Stimulated activated CD4-positive, alpha-beta T cell treated with anti-CD3 and anti-CD28 coated beads, TNF-alpha, amount 100 ng/mL, for 24 hours (primary cell): ENCODE data around the gene CCNT2.
A peak's percentile ranks its signal among the peaks of the same experiment; 100 is the strongest.
"Not testable (repeated sequence)": the region's sequence is repeated elsewhere in the genome, so short reads cannot be mapped to it uniquely, and the experiment has no call there.

Experiments
- DNase-seq, 3 experiments: peaks; one replicate each; pipeline ENCODE4 v3.0.0-alpha.2; 2020; ENCODE audit warnings: low read depth in 3 of 3

Gene CCNT2

DNA sequence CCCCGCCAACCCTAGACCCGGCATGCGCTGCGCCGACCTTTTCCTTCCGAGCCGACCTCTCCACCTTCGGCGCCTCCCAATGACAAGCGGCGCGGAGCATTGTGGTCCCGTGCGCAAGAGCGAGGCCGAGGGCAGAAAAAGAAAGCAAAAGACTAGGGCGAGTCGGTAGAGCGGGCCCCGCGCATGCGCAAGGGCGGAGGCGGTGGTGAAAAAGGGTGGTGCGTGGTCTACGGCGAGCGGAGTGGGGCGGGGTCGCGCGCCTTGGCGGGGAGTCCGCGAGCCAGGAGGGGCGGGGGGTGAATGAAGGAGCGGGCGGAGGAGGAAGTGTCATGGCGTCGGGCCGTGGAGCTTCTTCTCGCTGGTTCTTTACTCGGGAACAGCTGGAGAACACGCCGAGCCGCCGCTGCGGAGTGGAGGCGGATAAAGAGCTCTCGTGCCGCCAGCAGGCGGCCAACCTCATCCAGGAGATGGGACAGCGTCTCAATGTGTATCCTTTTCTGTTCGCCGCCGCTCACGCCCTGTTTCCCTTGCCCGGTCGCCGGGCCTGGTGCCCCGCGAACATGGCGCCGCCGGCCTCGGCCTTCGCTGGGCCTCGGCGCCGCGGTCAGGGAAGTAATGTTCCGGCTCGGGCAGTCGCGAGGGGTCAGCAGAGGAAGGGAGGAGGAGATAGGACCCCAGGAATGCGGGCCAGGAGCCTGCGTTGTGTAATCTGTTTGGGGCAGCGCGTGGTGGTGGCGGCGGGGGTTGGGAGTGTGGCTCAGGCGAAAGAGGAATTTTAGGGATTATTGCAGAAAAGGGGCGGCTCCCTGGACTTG is at the start of gene CCNT2:
Gene CCNT2 (plus strand): TSS at position 297 of the 815 bp plus-strand sequence. CDS start 33 bp downstream, at position 330.
- DNase-seq: peak; percentile 98 to 100 (median 99)

DNA sequence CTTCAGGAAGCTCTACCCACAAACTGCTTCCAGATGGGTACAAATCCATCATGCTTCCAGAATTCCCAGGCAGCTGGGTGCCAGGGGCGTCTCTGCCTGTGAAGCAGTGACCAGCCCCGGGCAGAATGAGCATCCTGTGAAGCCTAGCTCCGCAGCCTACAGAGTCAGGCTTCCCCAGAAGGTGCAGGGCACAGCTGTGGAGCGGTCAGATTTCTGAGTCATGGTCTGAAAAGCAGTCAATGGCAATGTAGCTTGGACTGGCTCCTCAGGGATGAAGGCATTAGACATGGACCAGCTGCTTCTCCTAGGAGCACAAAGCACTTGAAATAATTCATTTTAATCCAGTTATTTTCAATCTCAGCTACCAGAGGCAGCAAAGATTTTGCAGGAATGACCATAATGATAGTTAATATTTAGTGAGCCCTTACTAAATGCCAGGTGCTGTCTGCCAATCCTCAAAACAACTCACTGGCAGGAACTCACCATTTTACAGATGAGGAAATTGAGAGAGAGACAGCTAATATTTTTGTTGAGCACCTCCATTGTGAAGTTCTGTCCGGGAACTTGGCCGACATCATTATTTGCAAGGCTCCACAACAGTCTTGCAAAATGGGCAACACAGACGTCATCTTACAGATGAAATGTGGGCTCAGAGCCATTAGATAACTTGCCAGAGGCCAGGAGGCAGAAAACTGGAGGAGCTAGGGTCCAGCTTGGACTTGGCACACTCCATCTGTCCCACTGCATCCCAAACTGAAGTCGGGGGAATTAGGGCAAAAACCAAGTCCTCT is 48.5 kb upstream of the CCNT2 start:
- DNase-seq: no peak

DNA sequence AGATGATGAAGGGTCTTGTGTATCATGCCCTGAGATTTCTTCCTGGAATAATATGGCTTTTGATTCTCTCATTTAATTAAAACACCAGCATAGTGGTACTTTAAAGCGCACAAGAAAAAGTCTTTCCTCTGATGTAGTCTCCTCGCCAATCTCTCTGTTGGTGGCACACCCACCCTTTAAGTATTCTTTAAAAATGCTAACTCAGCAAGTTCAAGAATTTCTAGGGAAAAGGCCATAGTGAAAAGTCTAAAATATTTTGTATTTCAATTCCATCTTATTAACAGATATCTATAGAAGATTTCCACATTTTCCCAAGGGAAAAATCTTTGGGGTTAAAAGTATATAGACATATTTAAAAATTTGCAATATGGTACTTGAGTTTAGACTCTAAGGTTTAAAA is 45.5 kb upstream of the CCNT2 start:
- no peak for DNase-seq

DNA sequence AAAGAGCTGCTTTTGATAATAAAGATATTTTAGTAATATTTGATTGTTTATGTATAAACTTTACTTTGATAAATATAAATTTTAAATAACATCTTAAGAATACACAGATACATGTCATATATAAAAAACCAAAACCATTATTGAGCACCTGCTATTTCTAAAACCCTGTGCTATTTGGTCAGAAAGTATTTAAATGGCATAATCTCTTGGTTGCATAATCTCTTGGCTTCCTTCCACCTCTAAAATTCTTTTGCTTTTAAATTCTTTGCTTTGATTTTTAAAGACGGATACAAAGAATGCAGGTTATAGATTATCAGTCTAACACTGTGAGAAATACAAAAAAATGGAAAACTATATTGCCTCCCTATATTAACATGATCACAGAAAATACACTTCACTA is 43.3 kb upstream of the CCNT2 start:
- no peak for DNase-seq

DNA sequence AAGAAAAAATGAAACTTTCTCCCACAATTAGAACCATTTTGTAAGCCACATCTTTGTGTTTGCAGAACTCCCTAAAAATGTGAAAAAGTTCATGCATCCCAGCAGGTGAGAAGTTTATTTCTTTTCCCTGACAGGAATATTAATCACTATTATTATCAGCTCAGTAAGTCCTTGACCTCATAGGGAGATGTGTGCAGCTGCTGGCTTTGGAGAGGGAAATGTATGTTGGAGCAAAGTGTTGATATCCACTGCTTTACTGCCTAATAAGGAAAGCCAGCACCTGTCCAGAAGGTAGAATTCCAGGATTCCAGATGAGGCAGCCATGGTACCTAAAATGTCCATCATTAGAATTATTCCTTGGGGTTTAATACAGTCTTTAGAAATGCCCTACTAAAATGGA is 35.8 kb upstream of the CCNT2 start:
- DNase-seq: no peak

DNA sequence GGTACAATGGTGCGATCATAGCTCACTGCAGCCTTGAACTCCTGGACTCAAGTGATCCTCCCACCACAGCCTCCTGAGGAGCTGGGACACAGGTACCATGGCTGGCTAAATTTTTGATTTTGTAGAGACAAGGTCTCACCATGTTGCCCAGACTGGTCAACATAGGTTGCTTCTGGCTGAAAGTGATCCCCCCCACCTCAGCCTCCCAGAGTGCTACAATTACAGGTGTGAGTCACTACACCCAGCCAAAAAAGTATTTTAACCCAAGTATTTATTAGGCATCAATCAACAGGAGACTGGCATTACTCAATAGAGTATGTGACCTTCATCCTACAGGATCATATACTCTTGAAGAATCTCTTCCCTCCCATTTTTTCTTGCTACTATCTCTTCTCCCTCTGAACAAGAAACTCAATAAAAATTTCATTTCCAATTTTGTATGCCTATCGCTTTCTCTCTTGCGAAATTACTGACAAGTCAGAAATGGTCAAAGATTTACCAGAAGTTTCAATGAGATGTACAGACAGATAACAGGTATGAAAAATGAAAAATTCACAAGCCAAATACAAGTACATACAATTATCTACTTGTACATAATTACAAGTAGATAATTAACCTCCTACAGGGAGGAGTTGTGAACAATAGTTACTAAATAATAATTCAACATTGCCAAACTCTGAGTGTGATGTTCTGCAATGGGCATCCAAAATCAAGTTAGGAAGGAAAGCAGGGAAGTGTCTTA is 34.9 kb upstream of the CCNT2 start:
- no peak for DNase-seq

DNA sequence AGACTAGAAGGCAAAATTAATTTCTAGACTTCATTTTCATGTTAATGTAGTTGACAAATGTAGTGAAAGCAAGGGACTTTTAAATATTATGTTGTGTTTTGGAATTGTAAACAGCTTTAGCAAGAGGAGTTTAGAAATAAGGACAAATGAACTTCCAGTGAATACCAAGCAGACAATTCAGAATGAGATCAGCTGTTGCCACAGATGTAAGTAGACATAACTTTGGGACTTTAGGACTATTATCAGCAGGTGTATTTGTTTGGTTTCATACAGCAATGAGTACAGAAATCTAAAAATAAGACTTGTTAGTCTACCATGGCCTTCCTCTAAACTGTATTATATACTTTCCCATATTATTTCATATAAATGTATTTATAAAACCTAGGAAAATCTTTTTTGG is 34.2 kb upstream of the CCNT2 start:
- DNase-seq: no peak

DNA sequence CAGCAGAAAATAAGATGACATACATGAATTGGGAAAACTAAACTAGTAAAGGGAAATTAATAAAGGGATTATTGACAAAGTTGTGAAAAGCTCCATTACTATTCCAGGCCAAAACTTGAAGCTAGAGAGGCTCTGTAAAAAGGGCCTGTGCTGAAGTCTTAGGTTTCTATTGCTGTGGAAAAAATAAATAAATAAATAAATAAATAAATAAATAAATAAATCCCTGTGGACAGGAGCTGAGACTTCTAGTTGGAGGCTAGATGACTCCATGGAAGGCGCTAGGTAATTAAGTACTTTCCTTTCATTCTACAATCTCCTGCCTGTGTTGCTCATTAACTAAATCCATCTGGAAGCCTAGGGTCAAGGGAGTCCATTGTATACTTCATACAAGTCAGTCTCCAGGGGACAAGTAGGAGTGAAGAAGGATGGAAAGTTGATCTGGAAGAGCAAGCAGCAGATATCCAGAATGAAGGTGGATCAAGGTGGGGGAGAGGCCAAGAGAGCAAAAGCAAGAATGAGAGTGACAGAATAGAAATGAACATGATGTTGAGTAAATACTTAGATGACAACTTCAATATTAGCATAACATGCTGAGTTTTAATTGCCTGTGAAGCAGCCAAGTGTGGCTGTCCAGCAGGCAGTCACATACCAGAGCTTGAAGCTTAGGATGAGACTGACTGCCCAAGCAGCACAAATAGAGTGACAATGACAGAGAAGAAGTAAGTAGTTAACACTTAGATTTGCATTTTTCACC is 26.2 kb upstream of the CCNT2 start:
- no peak for DNase-seq

DNA sequence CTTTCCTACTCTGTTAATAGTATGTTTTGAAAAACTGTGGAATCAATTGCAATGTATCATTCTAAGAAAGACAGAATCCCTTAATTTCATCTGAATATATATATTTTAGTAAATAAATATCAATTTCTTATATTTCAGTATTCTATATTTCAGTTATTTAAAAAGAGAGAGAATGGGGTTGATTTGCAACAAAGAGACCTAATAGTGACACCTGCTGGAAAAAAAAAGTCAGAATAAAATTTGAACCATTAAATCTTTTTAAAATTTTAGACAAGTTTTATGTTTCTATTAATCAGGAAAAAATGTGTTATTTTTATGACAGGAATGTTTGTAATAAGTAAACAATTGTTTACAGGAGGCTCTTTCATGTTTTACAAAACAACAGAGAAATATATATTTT is 20.7 kb upstream of the CCNT2 start:
- no peak for DNase-seq

DNA sequence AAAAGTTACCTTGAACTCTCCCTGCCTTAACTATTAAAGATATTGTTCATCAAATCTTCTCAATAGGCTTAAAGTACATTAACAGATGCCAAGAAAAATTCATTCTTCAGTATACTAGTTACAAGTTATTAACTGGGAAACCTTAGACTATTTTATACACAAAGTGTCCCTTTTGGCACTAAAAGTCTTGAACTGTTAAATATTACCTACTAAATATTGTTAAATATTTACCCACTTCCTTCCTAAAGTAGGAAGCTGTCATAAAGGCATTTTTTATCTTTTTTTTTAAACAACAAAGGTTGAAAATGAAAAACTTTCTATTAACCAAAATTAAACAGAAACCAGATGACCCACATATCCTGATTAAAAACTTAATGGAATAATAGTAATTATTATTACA is 19.4 kb upstream of the CCNT2 start:
- no peak for DNase-seq

DNA sequence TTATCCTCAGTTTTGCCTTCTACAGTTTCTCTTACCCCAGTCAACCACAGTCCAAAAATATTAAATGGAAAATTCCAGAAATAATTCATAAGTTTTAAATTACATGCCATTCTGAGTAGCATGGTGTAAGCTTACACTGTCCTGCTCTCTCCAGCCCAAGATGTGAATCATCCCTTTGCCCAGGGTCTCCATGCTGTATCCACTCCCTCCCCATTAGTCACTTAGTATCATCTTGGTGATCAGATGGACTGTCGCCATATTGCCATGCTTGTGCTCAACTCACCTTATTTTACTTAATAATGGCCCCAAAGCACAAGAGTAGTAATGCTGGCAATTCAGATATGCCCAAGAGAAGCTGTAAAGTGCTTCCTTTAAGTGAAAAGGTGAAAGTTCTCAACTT is 18.5 kb upstream of the CCNT2 start:
- DNase-seq: no peak

DNA sequence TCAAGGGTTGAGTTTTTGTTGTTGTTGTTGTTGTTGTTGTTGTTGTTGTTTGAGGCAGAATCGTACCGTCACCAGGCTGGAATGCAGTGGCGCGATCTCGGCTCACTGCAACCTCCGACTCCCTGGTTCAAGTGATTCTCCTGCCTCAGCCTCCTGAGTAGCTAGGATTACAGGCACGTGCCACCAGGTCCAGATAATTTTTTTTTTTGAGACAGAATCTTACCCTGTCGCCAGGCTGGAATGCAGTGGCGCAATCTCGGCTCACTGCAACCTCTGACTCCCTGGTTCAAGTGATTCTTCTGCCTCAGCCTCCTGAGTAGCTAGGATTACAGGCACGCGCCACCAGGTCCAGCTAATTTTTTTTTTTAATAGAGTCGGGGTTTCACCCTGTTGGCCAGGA is 14.9 kb upstream of the CCNT2 start:
- DNase-seq: not testable (repeated sequence)

DNA sequence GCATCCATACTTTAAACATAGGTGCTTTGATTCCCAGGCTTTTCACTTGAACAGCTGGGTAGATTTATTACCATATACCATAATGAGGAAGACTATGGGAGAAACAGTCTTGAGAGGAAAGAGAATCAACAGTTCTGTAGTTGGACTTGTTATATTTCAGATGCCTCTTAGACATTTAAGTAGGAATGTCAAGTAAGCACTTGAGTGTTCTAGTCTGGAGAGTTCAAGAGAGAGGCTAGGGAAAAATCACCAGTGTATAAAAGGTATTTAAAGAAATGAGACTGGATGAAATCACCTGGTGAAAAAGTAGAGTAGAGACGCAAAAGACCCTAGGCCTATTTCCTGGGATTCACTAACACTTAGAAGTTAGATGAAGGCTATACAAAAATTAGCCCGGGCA is 13.5 kb upstream of the CCNT2 start:
- no peak for DNase-seq

DNA sequence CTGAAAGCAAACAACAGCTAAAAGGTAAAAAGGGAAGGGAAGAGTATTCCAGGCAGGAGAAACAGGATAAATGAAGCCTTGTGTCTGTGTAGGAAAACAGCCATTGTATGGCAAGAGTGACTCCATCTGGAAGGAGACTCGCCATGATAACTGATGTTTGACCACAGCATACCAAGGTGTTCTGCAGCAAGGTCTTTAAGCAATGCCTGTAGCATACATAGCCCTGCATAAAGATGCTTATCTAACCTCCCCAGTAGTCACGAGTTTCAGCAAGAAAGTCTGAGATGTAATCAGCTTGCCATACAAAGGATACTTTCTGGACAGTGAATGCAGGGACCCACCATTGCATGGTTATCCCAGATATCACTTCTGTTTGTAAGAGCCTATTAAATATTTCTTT is 11.9 kb upstream of the CCNT2 start:
- DNase-seq: no peak

DNA sequence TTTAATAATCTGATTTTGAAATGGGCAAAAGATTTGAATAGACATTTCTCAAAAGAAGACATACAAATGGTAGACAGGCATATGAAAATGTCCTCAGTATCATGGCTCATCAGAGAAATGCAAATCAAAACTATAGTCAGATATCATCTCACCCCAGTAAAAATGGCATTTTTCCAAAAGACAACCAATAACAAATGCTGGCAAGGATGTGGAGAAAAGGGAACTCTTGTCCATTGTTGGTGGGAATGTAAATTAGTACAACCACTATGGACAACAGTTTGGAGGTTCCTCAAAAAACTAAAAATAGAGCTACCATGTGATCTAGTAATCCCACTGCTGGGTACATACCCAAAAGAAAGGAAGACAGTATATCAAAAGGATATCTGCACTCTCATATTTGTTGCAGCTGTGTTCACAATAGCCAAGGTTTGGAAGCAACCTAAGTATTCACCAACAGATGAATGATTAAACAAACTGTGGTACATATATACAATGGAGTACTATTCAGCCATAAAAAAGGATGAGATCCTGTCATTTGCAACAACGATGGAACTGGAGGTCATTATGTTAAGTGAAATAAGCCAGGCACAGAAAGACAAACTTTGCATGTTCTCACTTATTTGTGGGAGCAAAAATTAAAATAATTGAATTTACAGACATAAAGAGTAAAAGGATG is 11.0 kb upstream of the CCNT2 start:
- not testable (repeated sequence) for DNase-seq

DNA sequence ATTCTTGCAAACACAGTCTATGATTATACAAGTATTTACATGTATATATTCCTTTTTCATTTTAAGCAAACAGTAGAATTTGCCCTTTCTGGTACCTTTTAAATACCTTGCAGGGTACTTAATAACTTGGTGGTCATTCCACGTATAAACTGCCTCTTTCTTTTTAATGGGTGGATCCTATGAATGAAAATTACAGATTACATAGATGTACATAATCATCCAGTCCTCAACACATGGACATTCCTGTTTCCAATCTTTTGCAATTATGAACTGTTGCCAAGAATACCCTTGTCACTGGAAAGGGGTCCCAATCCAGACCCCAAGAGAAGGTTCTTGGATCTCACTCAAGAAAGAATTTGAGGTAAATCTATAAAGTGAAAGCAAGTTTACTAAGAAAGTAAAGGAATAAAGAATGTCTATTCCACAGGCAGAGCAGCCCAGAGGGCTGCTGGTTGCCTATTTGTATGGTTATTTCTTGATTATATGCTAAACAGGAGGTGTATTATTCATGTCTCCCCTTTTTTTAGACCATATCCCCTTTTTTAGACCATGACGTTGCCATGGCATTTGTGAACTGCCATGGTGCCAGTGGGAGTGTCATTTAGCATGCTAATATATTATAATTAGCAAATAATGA is 7.7 kb upstream of the CCNT2 start:
- no peak for DNase-seq

DNA sequence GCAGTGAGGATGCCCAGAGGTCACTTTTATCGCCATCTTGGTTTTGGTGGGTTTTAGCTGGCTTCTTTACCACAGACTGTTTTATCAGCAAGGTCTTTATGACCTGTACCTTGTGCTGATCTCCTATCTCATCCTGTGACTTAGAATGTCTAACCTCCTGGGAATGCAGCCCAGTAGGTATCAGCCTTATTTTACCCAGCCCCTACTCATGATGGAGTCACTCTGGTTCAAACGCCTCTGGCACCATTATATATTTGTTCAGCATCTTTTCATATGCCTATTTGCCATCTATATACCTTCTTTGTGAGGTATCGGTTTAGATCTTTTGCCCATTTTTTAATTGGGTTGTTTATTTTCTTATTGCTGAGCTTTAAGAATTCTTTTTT is 7.2 kb upstream of the CCNT2 start:
- DNase-seq: no peak

DNA sequence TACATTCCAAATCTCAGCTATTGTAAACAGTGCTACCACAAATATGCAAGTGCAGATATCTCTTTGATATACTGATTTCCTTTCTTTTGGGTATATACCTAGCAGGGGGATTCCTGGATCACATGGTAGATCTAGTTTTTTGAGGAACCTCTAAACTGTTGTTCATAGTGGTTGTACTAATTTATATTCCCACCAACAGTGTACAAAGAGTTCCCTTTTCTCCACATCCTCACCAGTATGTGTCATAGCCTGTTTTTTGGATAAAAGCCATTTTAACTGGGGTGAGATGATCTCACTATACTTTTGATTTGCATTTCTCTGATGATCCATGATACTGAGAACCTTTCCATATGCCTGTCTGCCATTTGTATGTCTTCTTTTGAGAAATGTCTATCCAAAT is 6.3 kb upstream of the CCNT2 start:
- no peak for DNase-seq

DNA sequence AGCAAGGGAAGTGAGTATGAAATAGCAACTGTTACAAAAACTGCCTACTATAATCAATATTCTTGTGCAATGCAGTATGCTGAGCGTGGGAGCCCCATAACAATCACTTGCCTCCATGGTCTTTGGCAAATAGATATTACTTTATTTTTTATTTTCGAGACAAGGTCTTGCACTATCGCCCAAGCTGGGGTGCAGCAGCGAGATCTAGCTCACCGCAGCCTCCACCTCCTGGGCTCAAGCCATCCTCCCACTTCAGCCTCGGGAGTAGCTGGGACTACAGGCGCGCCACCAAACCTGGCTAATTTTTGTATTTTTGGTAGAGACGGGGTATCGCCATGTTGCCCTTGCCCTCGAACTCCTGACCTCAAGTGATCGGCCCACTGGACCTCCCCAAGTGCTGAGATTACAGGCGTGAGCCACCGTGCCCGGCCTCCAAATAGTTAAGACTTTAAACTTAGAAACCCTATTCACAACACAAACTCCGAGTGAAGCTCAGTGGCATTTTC is 1.2 kb upstream of the CCNT2 start:
- peak in 1 of 3 experiments; percentile 2 for DNase-seq

DNA sequence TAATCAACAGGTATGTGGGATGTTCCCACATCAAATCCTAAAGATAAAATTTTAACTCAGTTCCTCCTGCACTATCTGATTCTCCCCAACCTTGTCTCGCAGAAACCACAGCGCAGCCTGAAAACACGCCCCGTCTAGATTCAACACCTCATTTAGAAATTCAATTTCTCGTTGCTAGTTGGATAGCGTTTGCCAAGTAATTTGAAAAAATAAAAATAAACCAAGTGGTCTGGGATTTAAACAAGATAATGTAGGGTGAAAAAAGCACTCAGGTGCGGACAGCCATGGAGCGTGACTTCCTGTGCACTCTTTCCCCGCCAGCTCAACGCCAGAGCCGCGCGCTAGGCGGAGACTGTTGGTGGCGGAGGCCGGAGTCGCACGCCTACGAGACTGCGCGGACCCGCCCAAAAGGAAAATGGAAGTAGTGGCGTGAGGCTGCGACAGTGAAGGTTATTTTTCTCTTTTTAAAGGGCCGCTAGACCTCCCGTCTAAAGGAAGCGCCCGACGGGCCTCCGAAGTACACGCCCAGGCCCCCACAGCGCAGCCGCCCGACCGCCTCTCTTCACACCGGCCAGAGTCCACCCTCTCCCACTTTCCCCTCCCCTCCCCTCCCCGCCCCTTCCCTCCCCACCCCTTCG is 615 bp upstream of the CCNT2 start:
- DNase-seq: peak in 1 of 3 experiments; percentile 74
